ENCODE results near the gene UGT2A1.
"Not testable (repeated sequence)": the region's sequence is repeated elsewhere in the genome, so short reads cannot be mapped to it uniquely, and the experiment has no call there.

The UGT2A1 gene

GRCh38 chr4:69689599-69689998, 36.6 kb upstream of the UGT2A1 start:
- Histone ChIP-seq H2AFZ (ENCODE audit: low read depth, low read length) (no peak overlapping the region), H3K9me3 (ENCODE audit: control insufficient read depth, low read length) (no peaks in the 10 kb centered on the region), H3K4me3 (ENCODE audit: insufficient read depth in 1 of 2, low read depth in 1 of 2, low read length in 2 of 2) (no peak overlapping the region), H2BK120ac (ENCODE audit: low read depth, low read length) (no peak overlapping the region), H2BK15ac (ENCODE audit: low read depth, poor library complexity, severe bottlenecking) (no peak overlapping the region), H4K91ac (ENCODE audit: low read length) (no peak overlapping the region), H3K27me3 (ENCODE audit: control insufficient read depth in 1 of 2, insufficient read depth in 1 of 2, low read length in 2 of 2) (no peaks in the 10 kb centered on the region), H4K8ac (ENCODE audit: low read length) (no peak overlapping the region), H2BK5ac (ENCODE audit: low read depth, low read length, poor library complexity, severe bottlenecking) (no peak overlapping the region), H2BK12ac (ENCODE audit: low read length in 2 of 2) (no peak overlapping the region), H3K4ac (ENCODE audit: low read depth in 1 of 2, low read length in 2 of 2) (no peak overlapping the region), H3K4me1 (ENCODE audit: control insufficient read depth, insufficient read depth, low read depth, low read length) (no peaks in the 10 kb centered on the region), H2AK5ac (ENCODE audit: low read length, severe bottlenecking) (no peak overlapping the region), H3K36me3 (ENCODE audit: control insufficient read depth in 1 of 2, insufficient read depth in 2 of 2, low read depth in 1 of 2, low read length in 2 of 2) (no peaks in the 10 kb centered on the region), H3K23ac (ENCODE audit: low read length in 2 of 2) (no peak overlapping the region), H3K18ac (ENCODE audit: low read depth in 1 of 2, low read length in 2 of 2) (no peak overlapping the region), H3K4me2 (ENCODE audit: low read length, poor library complexity, severe bottlenecking) (no peak overlapping the region), H3K79me1 (replicated peaks; ENCODE audit: low read length, poor library complexity, severe bottlenecking) (no peaks in the 10 kb centered on the region), H3K27ac (ENCODE audit: low read length, poor library complexity, severe bottlenecking) (no peak overlapping the region), H3K14ac (ENCODE audit: low read length in 2 of 2) (no peak overlapping the region), H3K9ac (ENCODE audit: low read length) (peak overlapping the region; percentile 50)
- no CpG with 5 or more reads among the region's 1 CpG for WGBS
- DNase-seq, result peak; percentile 34

- H3K27ac ChIP-seq (ENCODE audit: low read length, poor library complexity, severe bottlenecking), result no peak overlapping the region
- H3K4me2 ChIP-seq (ENCODE audit: low read length, poor library complexity, severe bottlenecking), result no peak overlapping the region
- no peak for DNase-seq
- H3K4ac ChIP-seq (ENCODE audit: low read depth in 1 of 2, low read length in 2 of 2), result no peak overlapping the region
- H3K27me3 ChIP-seq (ENCODE audit: control insufficient read depth in 1 of 2, insufficient read depth in 1 of 2, low read length in 2 of 2), result no peaks in the 10 kb centered on the region
- H3K9me3 ChIP-seq (ENCODE audit: control insufficient read depth, low read length), result no peaks in the 10 kb centered on the region
- H4K8ac ChIP-seq (ENCODE audit: low read length), result no peak overlapping the region
- H3K14ac ChIP-seq (ENCODE audit: low read length in 2 of 2), result no peak overlapping the region
- H3K79me1 ChIP-seq (replicated peaks; ENCODE audit: low read length, poor library complexity, severe bottlenecking), result no peaks in the 10 kb centered on the region
- H2BK120ac ChIP-seq (ENCODE audit: low read depth, low read length), result no peak overlapping the region
- H3K18ac ChIP-seq (ENCODE audit: low read depth in 1 of 2, low read length in 2 of 2), result no peak overlapping the region
- H2BK5ac ChIP-seq (ENCODE audit: low read depth, low read length, poor library complexity, severe bottlenecking), result no peak overlapping the region
- no peak overlapping the region for H4K91ac ChIP-seq (ENCODE audit: low read length)
- no peak overlapping the region for H2AFZ ChIP-seq (ENCODE audit: low read depth, low read length)
- H2AK5ac ChIP-seq (ENCODE audit: low read length, severe bottlenecking), result no peak overlapping the region
- H3K4me3 ChIP-seq (ENCODE audit: insufficient read depth in 1 of 2, low read depth in 1 of 2, low read length in 2 of 2), result no peak overlapping the region
- 73% methylated on average over 4 of the region's 4 CpGs for WGBS
- no peak overlapping the region for H3K23ac ChIP-seq (ENCODE audit: low read length in 2 of 2)
- no peaks in the 10 kb centered on the region for H3K4me1 ChIP-seq (ENCODE audit: control insufficient read depth, insufficient read depth, low read depth, low read length)
- H3K36me3 ChIP-seq (ENCODE audit: control insufficient read depth in 1 of 2, insufficient read depth in 2 of 2, low read depth in 1 of 2, low read length in 2 of 2), result no peaks in the 10 kb centered on the region
- H2BK12ac ChIP-seq (ENCODE audit: low read length in 2 of 2), result no peak overlapping the region
- H2BK15ac ChIP-seq (ENCODE audit: low read depth, poor library complexity, severe bottlenecking), result no peak overlapping the region
- H3K9ac ChIP-seq (ENCODE audit: low read length), result no peak overlapping the region
These were observed 31.8 kb upstream of the UGT2A1 start for GRCh38 chr4:69684804-69685203.

- no peaks in the 10 kb centered on the region for H3K36me3 ChIP-seq (ENCODE audit: control insufficient read depth in 1 of 2, insufficient read depth in 2 of 2, low read depth in 1 of 2, low read length in 2 of 2)
- no peak overlapping the region for H3K14ac ChIP-seq (ENCODE audit: low read length in 2 of 2)
- H2BK15ac ChIP-seq (ENCODE audit: low read depth, poor library complexity, severe bottlenecking), result no peak overlapping the region
- no peak overlapping the region for H2AK5ac ChIP-seq (ENCODE audit: low read length, severe bottlenecking)
- H3K79me1 ChIP-seq (replicated peaks; ENCODE audit: low read length, poor library complexity, severe bottlenecking), result no peaks in the 10 kb centered on the region
- H3K4me3 ChIP-seq (ENCODE audit: insufficient read depth in 1 of 2, low read depth in 1 of 2, low read length in 2 of 2), result no peak overlapping the region
- H3K9ac ChIP-seq (ENCODE audit: low read length), result no peak overlapping the region
- no peak overlapping the region for H4K91ac ChIP-seq (ENCODE audit: low read length)
- no peaks in the 10 kb centered on the region for H3K4me1 ChIP-seq (ENCODE audit: control insufficient read depth, insufficient read depth, low read depth, low read length)
- H2BK5ac ChIP-seq (ENCODE audit: low read depth, low read length, poor library complexity, severe bottlenecking), result no peak overlapping the region
- DNase-seq, result no peak
- no peak overlapping the region for H2BK120ac ChIP-seq (ENCODE audit: low read depth, low read length)
- no peaks in the 10 kb centered on the region for H3K27me3 ChIP-seq (ENCODE audit: control insufficient read depth in 1 of 2, insufficient read depth in 1 of 2, low read length in 2 of 2)
- H3K23ac ChIP-seq (ENCODE audit: low read length in 2 of 2), result no peak overlapping the region
- H3K27ac ChIP-seq (ENCODE audit: low read length, poor library complexity, severe bottlenecking), result no peak overlapping the region
- H3K4ac ChIP-seq (ENCODE audit: low read depth in 1 of 2, low read length in 2 of 2), result no peak overlapping the region
- no peak overlapping the region for H3K4me2 ChIP-seq (ENCODE audit: low read length, poor library complexity, severe bottlenecking)
- H2BK12ac ChIP-seq (ENCODE audit: low read length in 2 of 2), result no peak overlapping the region
- no peaks in the 10 kb centered on the region for H3K9me3 ChIP-seq (ENCODE audit: control insufficient read depth, low read length)
- no peak overlapping the region for H2AFZ ChIP-seq (ENCODE audit: low read depth, low read length)
- no peak overlapping the region for H4K8ac ChIP-seq (ENCODE audit: low read length)
- H3K18ac ChIP-seq (ENCODE audit: low read depth in 1 of 2, low read length in 2 of 2), result no peak overlapping the region
These were observed 15.6 kb upstream of the UGT2A1 start for GRCh38 chr4:69668680-69669079.

- not testable (repeated sequence) for H3K14ac ChIP-seq (ENCODE audit: low read length in 2 of 2); H3K4me1 ChIP-seq (ENCODE audit: control insufficient read depth, insufficient read depth, low read depth, low read length); H2BK5ac ChIP-seq (ENCODE audit: low read depth, low read length, poor library complexity, severe bottlenecking); H3K23ac ChIP-seq (ENCODE audit: low read length in 2 of 2); H3K4ac ChIP-seq (ENCODE audit: low read depth in 1 of 2, low read length in 2 of 2); H2BK12ac ChIP-seq (ENCODE audit: low read length in 2 of 2); H3K36me3 ChIP-seq (ENCODE audit: control insufficient read depth in 1 of 2, insufficient read depth in 2 of 2, low read depth in 1 of 2, low read length in 2 of 2); H2AK5ac ChIP-seq (ENCODE audit: low read length, severe bottlenecking); H4K8ac ChIP-seq (ENCODE audit: low read length); H3K79me1 ChIP-seq (replicated peaks; ENCODE audit: low read length, poor library complexity, severe bottlenecking); H4K91ac ChIP-seq (ENCODE audit: low read length); H2AFZ ChIP-seq (ENCODE audit: low read depth, low read length); DNase-seq; H3K4me2 ChIP-seq (ENCODE audit: low read length, poor library complexity, severe bottlenecking); H3K4me3 ChIP-seq (ENCODE audit: insufficient read depth in 1 of 2, low read depth in 1 of 2, low read length in 2 of 2); H3K27me3 ChIP-seq (ENCODE audit: control insufficient read depth in 1 of 2, insufficient read depth in 1 of 2, low read length in 2 of 2); H3K27ac ChIP-seq (ENCODE audit: low read length, poor library complexity, severe bottlenecking); H2BK15ac ChIP-seq (ENCODE audit: low read depth, poor library complexity, severe bottlenecking); H3K9ac ChIP-seq (ENCODE audit: low read length); H3K9me3 ChIP-seq (ENCODE audit: control insufficient read depth, low read length); H2BK120ac ChIP-seq (ENCODE audit: low read depth, low read length); H3K18ac ChIP-seq (ENCODE audit: low read depth in 1 of 2, low read length in 2 of 2)
- 82% methylated on average over 20 of the region's 22 CpGs for WGBS
These were observed 11.0 kb upstream of the UGT2A1 start for GRCh38 chr4:69664009-69664408.
